ENCODE data around the gene MKNK2.

- TF ChIP-seq ZNF274 (IDR thresholded peaks at IDR 0.05; ENCODE audit: low read depth, low read length) (no peak), SUZ12 (IDR thresholded peaks at IDR 0.05; ENCODE audit: extremely low read depth, insufficient read depth, insufficient read length) (no peak)
Observed at GRCh38 chr19:2050991-2051772, at the start of gene MKNK2.

Measured in NT2/D1 (cell line).